Peyer's patch (tissue), 4 donors: Measurements from ENCODE around the gene GNPTG.

ENCODE experiments used
- POLR2A ChIP-seq, 2 donors: fragments of 450-650 bp; IDR thresholded peaks; one replicate each; pipeline ENCODE4 v1.5.1; 2017; ENCODE audit warnings: antibody characterized with exemption in 2 of 2, mild to moderate bottlenecking in 2 of 2, moderate library complexity in 2 of 2
- TF ChIP-seq, protein P1 (sequence below), 6 experiments: fragments of 450-650 bp in 4 of 6; fragments of 200-600 bp in 2 of 6; sonication (generic) in 1 of 6; IDR thresholded peaks; one replicate each; pipeline ENCODE4 v1.5.1; 2017 to 2019; ENCODE audit warnings: antibody characterized with exemption in 6 of 6, mild to moderate bottlenecking in 3 of 6, moderate library complexity in 1 of 6

DNA sequence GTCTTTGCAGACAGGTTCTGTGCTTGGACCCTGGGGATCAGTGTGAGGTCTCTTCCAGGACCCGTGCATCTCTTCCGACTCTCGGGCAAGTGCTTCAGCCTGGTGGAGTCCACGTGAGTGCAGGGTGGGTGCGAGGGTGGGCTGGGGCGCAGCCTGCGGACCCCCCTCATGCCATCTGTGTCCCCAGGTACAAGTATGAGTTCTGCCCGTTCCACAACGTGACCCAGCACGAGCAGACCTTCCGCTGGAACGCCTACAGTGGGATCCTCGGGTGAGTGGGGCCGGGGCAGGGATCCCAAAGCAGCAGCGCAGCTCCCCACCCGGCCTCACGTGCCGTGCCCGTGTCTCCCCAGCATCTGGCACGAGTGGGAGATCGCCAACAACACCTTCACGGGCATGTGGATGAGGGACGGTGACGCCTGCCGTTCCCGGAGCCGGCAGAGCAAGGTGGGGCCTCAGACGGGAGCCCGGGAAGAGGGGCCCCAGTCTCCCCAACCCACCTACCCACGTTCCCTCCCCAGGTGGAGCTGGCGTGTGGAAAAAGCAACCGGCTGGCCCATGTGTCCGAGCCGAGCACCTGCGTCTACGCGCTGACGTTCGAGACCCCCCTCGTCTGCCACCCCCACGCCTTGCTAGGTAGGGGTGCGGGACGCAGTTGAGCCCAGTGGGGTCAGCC lies 10.1 kb downstream of the GNPTG start:
- TF ChIP-seq, protein P1, sequence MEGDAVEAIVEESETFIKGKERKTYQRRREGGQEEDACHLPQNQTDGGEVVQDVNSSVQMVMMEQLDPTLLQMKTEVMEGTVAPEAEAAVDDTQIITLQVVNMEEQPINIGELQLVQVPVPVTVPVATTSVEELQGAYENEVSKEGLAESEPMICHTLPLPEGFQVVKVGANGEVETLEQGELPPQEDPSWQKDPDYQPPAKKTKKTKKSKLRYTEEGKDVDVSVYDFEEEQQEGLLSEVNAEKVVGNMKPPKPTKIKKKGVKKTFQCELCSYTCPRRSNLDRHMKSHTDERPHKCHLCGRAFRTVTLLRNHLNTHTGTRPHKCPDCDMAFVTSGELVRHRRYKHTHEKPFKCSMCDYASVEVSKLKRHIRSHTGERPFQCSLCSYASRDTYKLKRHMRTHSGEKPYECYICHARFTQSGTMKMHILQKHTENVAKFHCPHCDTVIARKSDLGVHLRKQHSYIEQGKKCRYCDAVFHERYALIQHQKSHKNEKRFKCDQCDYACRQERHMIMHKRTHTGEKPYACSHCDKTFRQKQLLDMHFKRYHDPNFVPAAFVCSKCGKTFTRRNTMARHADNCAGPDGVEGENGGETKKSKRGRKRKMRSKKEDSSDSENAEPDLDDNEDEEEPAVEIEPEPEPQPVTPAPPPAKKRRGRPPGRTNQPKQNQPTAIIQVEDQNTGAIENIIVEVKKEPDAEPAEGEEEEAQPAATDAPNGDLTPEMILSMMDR (IDR thresholded peaks at IDR 0.05): no peak
- TF ChIP-seq POLR2A (IDR thresholded peaks at IDR 0.05): no peak
